Measurements from ENCODE around the gene TMEM204.
"Not testable (repeated sequence)": the region's sequence is repeated elsewhere in the genome, so short reads cannot be mapped to it uniquely, and the experiment has no call there.

The TMEM204 gene

GRCh38 chr16:1560866-1561265 lies 27.4 kb downstream of the TMEM204 start:
- FAIRE-seq: no peak

- no peak for FAIRE-seq
These were observed 27.8 kb downstream of the TMEM204 start for GRCh38 chr16:1561266-1561665.

GRCh38 chr16:1561836-1562235 lies 28.4 kb downstream of the TMEM204 start:
- FAIRE-seq: no peak

GRCh38 chr16:1563786-1564185 lies 30.3 kb downstream of the TMEM204 start:
- FAIRE-seq: no peak

GRCh38 chr16:1564325-1564724 lies 30.9 kb downstream of the TMEM204 start:
- FAIRE-seq: no peak

GRCh38 chr16:1565083-1565805 lies 31.8 kb downstream of the TMEM204 start:
- FAIRE-seq: no peak

- no peak for FAIRE-seq
These were observed 34.5 kb downstream of the TMEM204 start for GRCh38 chr16:1567988-1568387.

- no peak for FAIRE-seq
These were observed 37.7 kb downstream of the TMEM204 start for GRCh38 chr16:1571012-1571671.

GRCh38 chr16:1572673-1573072 lies 39.2 kb downstream of the TMEM204 start:
- no peak for FAIRE-seq

- FAIRE-seq: no peak
These were observed 39.8 kb downstream of the TMEM204 start for GRCh38 chr16:1573301-1573700.

GRCh38 chr16:1575578-1575977 lies 42.1 kb downstream of the TMEM204 start:
- no peak for FAIRE-seq

GRCh38 chr16:1579214-1579613 lies 45.7 kb downstream of the TMEM204 start:
- FAIRE-seq: no peak

GRCh38 chr16:1580256-1580655 lies 46.8 kb downstream of the TMEM204 start:
- FAIRE-seq: no peak

- FAIRE-seq: no peak
These were observed 47.5 kb downstream of the TMEM204 start for GRCh38 chr16:1580956-1581355.

GRCh38 chr16:1581804-1582203 lies 48.3 kb downstream of the TMEM204 start:
- no peak for FAIRE-seq

GRCh38 chr16:1583180-1583579 lies 49.7 kb downstream of the TMEM204 start:
- no peak for FAIRE-seq

- no peak for FAIRE-seq
These were observed 51.5 kb downstream of the TMEM204 start for GRCh38 chr16:1584926-1585484.

GRCh38 chr16:1590366-1590765 lies 56.9 kb downstream of the TMEM204 start:
- FAIRE-seq: no peak

- no peak for FAIRE-seq
These were observed 57.7 kb downstream of the TMEM204 start for GRCh38 chr16:1590930-1591705.

- no peak for FAIRE-seq
These were observed 59.0 kb downstream of the TMEM204 start for GRCh38 chr16:1592446-1592845.

- not testable (repeated sequence) for FAIRE-seq
These were observed 62.0 kb downstream of the TMEM204 start for GRCh38 chr16:1595511-1595910.

GRCh38 chr16:1596516-1596915 lies 63.0 kb downstream of the TMEM204 start:
- FAIRE-seq: no peak

GRCh38 chr16:1597154-1597553 lies 63.7 kb downstream of the TMEM204 start:
- no peak for FAIRE-seq

- no peak for FAIRE-seq
These were observed 67.6 kb downstream of the TMEM204 start for GRCh38 chr16:1601031-1601430.
